GM21526 (cell line): ENCODE data around the gene NKD2.

ENCODE experiments used
- ATAC-seq: cut with Tn5 transposase; IDR thresholded peaks from one replicate; pipeline ENCODE4 v1.9.1; 2021; ENCODE audit warnings: moderate library complexity; ENCODE audit not compliant: unreplicated experiment, low FRiP score

The NKD2 gene

GRCh38 chr5:1039706-1040260 is 31.2 kb downstream of the NKD2 start:
- ATAC-seq: no peak

GRCh38 chr5:1040571-1040970 is 32.0 kb downstream of the NKD2 start:
- no peak for ATAC-seq

- ATAC-seq: no peak
These were observed 32.9 kb downstream of the NKD2 start for GRCh38 chr5:1041225-1042143.

DNA sequence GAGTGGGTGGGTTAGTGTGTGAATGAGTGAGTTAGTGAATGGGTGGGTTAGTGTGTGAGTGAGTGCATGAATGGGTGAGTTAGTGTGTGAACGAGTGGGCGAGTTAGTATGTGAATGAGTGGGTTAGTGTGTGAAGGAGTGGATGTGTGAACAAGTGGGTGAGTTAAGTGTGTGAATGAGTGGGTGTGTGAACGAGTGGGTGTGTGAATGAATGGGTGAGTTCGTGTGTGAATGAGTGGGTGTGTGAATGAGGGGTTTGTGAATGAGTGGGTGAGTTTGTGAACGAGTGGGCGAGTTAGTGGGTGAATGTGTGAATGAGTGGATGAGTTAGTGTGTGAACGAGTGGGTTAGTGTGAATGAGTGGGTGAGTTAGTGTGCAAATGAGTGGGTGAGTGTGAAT is 34.0 kb downstream of the NKD2 start:
- no peak for ATAC-seq

- ATAC-seq: no peak
These were observed 34.7 kb downstream of the NKD2 start for GRCh38 chr5:1043327-1043726.

DNA sequence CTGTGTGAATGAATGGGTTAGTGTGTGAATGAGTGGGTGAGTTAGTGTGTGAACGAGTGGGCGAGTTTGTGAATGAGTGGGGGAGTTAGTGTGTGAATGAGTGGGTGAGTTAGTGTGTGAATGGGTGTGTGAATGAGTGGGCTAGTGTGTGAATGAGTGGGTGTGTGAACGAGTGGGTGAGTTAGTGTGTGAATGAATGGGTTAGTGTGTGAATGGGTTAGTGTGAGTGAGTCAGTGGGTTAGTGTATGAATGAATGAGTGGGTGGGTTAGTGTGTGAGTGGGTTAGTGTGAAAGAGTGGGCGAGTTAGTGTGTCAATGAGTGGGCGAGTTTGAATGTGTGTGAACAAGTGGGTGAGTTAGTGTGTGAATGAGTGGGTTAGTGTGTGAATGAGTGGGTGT is 35.5 kb downstream of the NKD2 start:
- ATAC-seq: no peak

DNA sequence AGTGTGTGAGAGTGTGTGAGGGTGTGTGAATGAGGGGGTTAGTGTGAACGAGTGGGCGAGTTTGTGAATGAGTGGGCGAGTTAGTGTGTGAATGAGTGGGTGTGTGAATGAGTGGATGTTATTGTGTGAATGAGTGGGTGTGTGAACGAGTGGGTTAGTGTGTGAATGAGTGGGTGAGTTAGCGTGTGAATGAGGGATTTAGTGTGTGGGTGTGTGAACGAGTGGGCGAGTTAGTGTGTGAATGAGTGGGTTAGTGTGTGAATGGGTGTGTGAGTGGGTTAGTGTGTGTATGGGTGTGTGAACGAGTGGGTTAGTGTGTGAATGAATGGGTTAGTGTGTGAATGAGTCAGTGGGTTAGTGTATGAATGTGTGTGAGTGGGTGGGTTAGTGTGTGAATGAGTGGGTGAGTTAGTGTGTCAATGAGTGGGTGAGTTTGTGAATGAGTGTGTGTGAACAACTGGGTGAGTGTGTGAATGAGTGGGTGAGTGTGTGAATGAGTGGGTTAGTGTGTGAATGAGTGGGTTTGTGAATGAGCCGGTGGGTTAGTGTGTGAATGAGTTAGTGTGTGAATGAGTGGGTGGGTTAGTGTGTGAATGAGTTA is 37.5 kb downstream of the NKD2 start:
- no peak for ATAC-seq

DNA sequence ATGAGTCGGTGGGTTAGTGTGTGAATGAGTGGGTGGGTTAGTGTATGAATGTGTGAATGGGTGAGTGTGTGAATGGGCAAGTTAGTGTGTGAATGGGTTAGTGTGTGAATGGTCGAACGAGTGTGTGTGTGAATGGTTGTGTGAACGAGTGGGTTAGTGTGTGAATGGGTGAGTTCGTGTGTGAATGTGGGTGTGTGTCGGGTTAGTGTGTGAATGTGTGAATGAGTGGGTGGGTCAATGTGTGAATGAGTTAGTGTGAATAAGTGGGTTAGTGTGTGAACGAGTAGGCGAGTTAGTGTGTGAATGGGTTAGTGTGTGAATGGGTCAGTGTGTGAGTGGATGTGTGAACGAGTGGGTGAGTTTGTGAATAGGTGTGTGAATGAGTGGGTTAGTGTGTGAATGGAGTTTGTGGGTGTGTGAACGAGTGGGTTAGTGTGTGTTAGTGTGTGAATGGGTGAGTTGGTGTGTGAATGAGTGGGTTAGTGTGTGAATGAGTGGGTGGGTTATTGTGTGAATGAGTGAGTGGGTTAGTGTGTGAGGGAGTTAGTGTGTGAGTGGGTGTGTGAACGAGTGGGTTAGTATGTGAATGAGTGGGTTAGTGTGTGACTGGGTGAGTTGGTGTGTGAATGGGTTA is 38.8 kb downstream of the NKD2 start:
- ATAC-seq: no peak

- no peak for ATAC-seq
These were observed 39.6 kb downstream of the NKD2 start for GRCh38 chr5:1048162-1048721.

GRCh38 chr5:1048861-1049838 is 40.5 kb downstream of the NKD2 start:
- ATAC-seq: no peak

- no peak for ATAC-seq
These were observed 42.1 kb downstream of the NKD2 start for GRCh38 chr5:1050423-1051365.

DNA sequence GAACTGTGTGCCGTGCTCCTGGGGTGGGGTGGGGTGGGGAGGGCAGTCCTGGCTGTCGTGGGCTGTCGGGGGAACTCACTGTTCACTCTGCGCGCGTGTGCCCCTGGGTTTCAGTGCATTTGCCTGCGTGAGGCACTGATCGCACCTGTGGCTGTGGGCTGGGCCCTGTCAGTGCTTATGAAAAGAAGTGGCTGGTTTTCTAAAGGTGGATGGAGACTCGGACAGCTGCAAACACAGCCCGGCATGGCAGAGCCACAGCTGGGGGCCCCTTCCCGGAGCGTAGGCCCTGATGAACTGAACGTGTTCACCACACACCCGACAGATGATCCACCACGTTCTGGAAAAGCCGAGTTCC is 42.7 kb downstream of the NKD2 start:
- ATAC-seq: no peak

DNA sequence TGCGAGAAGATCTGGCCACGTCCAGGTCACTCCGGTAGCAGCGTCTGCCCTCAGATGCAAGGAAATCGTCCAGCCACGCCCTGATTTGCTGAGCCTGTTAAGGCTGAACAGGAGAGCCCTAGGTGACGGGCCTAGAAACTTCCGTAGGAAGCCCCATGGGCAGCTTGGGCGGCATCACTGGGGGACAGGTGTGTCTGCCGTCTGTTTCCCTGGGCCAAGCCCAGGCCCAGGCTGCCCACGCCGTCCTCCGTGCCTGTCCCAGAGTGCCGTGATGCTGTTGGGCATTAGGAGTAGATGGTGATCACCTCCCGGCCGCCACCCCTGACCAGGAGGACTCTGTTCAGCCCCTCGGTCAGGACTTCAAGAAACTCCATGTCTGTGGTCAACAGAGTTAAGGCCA is 43.5 kb downstream of the NKD2 start:
- ATAC-seq: no peak

DNA sequence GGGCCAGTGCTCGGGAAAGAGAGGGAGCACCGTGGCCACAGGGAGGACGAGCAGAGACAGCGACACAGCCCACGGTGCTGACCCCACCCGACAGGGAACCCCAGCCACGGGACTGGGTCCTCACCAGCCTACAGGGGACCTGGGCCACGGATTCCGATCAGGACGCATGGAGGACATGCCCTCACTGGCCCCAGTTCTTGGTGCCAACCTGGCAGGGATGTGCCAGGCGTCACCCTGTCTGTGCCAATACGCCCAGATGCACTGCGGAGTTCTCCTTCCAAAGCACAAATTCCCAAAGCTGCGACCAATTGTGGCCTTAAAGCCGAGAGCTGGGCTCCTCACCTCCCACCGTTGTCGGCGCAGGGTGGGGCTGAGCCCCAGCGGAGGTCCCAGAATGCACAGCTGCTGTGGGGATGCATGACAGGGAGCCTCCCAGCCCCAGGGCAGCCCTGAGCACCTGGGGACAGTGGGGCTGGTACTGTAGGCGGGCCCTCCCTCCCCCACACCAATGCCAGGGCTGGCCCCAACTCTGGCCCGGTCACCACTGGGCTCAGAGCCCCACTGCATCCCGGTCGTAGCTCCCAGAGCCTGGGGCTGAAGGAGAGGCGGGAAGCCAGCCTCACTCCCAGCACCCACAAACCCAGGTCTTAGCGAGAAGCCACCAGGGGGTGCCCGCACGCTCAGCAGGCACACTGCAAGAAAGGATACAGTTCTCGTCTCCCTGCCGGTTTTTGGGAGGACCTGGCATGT is 44.2 kb downstream of the NKD2 start:
- ATAC-seq: no peak

DNA sequence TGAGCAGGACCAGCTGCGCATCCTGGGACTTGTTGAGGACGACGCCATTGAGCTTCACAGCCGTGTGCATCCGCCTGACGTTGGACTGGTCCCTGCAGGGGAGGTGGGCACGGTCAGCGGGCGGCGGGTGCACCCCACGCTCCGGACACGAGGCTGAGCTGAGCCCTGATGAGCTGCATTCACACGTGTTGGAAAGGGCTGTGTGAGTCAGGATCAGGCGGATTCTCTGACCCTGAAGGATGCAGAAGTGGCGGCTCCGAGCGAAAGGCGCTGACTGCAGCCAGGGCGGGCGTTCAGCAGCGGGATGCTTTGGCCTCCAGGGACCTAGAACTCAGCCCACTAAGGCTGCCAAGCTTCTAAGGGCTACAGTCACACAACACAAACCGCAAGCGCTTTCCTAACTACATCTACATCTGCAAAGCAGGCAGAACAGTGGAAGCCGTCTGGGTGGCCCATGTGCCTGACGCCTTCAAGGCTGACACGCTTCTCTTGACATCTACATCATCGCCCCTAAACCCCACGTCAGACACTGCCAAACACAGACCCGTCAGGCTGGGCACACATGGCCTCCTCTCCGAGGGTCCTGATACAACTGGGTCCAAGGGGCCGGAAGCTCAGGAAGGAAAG is 44.9 kb downstream of the NKD2 start:
- no peak for ATAC-seq

DNA sequence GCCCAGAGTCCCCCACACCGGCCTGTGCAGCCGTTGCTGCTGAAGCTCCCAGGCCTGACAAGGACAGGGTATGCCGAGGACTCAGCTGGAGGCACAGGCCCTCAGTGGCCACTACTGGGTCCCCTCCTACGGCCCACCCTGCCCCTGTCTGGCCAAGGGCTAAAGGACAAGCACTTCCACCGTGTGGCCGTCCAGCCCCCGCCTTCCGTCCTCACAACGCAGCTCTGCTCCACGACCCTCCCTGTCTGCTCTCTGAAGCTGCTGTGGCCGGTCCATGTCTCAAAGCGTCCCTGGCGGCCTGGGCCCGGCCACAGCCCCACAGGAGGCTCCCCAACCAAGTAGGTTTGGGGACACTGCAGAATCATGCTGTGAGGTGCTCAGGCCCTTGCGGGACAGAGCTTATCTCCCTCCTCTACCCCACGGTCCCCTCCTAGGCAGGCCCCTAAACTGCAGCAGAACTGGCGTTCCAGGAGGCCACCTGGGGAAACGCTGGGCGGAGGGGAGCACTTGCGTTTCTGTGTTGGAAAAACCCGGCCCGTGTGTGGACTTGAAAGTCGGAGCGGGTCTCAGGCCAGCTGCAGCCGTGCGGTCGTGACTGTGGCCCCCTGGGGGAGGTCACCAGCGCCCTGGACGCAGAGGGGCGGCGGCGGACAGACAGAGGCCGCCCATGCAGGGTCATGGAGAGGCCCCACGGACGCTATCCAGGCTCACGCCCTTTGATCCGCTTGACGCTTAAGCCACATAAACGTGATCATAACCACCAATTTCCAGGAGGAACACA is 45.6 kb downstream of the NKD2 start:
- ATAC-seq: no peak
